ENCODE results near the gene FAT1. TPM values are rescaled to one million over a fixed set of nuclear protein-coding genes. Genes with fewer than 3 reads are reported as not detected.

FAT1 gene
- total RNA-seq, 1 experiment from 2014 or later: 172 TPM

- no peak for TF ChIP-seq ZNF425 (CRISPR knock-in tag; conservative IDR thresholded peaks at IDR 0.05)
- no peak for TF ChIP-seq ESRRA (CRISPR knock-in tag; IDR thresholded peaks at IDR 0.05; ENCODE audit: borderline replicate concordance)
- TF ChIP-seq GRHL2 (CRISPR knock-in tag; IDR thresholded peaks at IDR 0.05; ENCODE audit: insufficient replicate concordance, severe bottlenecking): no peak
These were observed 3.7 kb upstream of the FAT1 start (continued) for GRCh38 chr4:186727169-186727976.

GRCh38 chr4:186726426-186727168 lies 2.9 kb upstream of the FAT1 start:
- Mint-ChIP-seq H3K9me3 (no peaks in the 10 kb centered on the region), H3K27me3 (ENCODE audit: low read depth) (peaks cover 17% of the 10 kb centered on the region), H3K4me3 (peak overlapping the region; percentile 97), H3K4me1 (peaks cover 31% of the 10 kb centered on the region), H3K36me3 (no peaks in the 10 kb centered on the region), H3K27ac (peak overlapping the region; percentile 94)
- POLR2A ChIA-PET: no interaction called here
- CTCF ChIA-PET: interaction anchor here (0.8 kb wide), 1 partner anchor 267 kb away, joined by 3 read pairs; no protein-coding TSS in a partner anchor
- DNase-seq (ENCODE audit: low spot score): peak; percentile 79
- peak; percentile 7 for ATAC-seq
- TF ChIP-seq ELF4 (CRISPR knock-in tag; IDR thresholded peaks at IDR 0.05; ENCODE audit: low read depth) (no peak), IRF1 (CRISPR knock-in tag; IDR thresholded peaks at IDR 0.05) (no peak), ZNF532 (CRISPR knock-in tag; IDR thresholded peaks at IDR 0.05; ENCODE audit: borderline replicate concordance) (no peak), USF2 (CRISPR knock-in tag; IDR thresholded peaks at IDR 0.05) (0 out of 2 replicates have a peak, but pooled peaks have one; percentile 10), ZMAT4 (CRISPR knock-in tag; IDR thresholded peaks at IDR 0.05) (no peak), IRF2 (CRISPR knock-in tag; IDR thresholded peaks at IDR 0.05; ENCODE audit: borderline replicate concordance, low read depth) (no peak), TEAD4 (CRISPR knock-in tag; IDR thresholded peaks at IDR 0.05) (no peak), NFE2L1 (CRISPR knock-in tag; IDR thresholded peaks at IDR 0.05) (0 out of 2 replicates have a peak, but pooled peaks have one; percentile 20), ATF1 (CRISPR knock-in tag; IDR thresholded peaks at IDR 0.05) (0 out of 2 replicates have a peak, but pooled peaks have one; percentile 76), CDX4 (CRISPR knock-in tag; IDR thresholded peaks at IDR 0.05; ENCODE audit: borderline replicate concordance) (no peak), FOXJ3 (CRISPR knock-in tag; IDR thresholded peaks at IDR 0.05; ENCODE audit: borderline replicate concordance) (no peak), NR2C2 (CRISPR knock-in tag; IDR thresholded peaks at IDR 0.05) (no peak), NFATC4 (CRISPR knock-in tag; IDR thresholded peaks at IDR 0.05) (no peak), MLX (CRISPR knock-in tag; IDR thresholded peaks at IDR 0.05) (no peak), NR1H2 (CRISPR knock-in tag; IDR thresholded peaks at IDR 0.05) (no peak), FOXP1 (CRISPR knock-in tag; IDR thresholded peaks at IDR 0.05; ENCODE audit: borderline replicate concordance) (peak; percentile 86), GRHL2 (CRISPR knock-in tag; IDR thresholded peaks at IDR 0.05; ENCODE audit: insufficient replicate concordance, severe bottlenecking) (no peak), TCF7 (CRISPR knock-in tag; IDR thresholded peaks at IDR 0.05; ENCODE audit: low read depth) (no peak), E2F4 (CRISPR knock-in tag; IDR thresholded peaks at IDR 0.05; ENCODE audit: borderline replicate concordance, low read depth) (peak; percentile 70; the same call in 1 of the 2 replicates), KAT7 (CRISPR knock-in tag; IDR thresholded peaks at IDR 0.05; ENCODE audit: borderline replicate concordance) (peak; percentile 97; the same call in 1 of the 2 replicates)

Data from WTC11 (cell line).